Middle frontal gyrus (tissue), 1 donor: Measurements from ENCODE around the gene DHH.

Experiments
- DNase-seq: peaks from one replicate; pipeline ENCODE4 v3.0.0-alpha.2; 2015; ENCODE audit warnings: low spot score; ENCODE audit errors: extremely low spot score

DHH gene

DNA sequence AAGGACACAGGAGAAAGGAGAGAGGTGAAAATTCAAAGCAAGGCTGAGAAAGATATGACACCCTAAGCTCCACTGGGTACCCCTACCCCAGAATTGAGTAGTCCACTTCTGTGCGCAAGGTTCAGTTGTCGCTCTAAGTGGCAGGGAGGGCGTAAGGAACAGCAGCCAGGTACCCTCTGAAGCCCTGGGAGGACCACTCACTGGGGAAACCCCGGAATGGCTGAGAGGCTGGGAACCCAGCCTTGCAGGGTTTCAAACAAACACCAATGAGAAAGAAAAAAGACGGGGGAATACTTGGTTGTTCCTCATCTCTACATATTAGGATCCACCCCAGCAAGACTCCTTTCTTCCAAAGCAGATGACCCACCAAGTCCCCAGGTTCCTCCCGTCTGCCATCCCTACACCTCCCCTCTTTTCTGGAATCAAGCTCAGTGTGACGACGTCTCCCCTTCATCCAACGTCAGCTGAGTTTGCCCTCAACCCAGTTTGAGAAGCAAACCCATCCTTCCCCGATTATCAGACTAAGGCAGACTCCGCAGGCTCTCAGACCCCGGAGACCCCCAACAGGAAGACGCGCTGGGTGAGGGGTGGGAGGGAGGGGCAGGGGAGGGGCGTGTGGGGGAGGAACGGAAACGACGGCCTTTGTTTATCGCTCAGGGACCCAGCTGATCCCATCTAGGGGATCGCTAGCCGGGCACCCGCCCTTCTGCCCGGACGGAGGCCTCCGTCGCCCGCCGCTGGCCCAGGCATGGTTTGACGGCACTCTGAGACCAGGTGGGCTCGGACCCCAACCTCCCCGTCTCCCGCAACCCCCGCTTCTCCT is 15.3 kb upstream of the DHH start:
- DNase-seq = no peak

GRCh38 chr12:49108958-49109404 is 14.4 kb upstream of the DHH start:
- DNase-seq = no peak

- DNase-seq = no peak
Observed at GRCh38 chr12:49105504-49106084, 11.0 kb upstream of the DHH start.

- no peak for DNase-seq
Observed at GRCh38 chr12:49104822-49105221, 10.2 kb upstream of the DHH start.

DNA sequence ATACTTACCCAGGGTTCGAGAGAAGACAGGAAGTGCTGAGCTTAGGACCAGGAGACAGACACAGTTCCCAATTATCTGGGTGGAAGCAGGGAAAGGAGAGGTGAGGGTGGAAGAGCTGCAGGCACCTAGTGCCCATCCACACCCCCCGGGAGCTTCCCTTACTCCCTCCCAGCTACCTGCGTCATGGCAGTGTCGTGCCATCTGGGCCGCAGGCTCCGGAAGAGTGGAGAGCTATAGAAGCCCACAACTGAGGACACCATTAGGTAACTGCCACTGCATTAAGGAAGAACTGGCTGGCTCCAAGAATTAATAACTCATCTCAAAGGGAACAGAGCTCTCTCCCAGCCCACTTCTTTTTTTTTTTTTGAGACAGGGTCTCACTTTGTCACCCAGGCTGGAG is 5.8 kb upstream of the DHH start:
- DNase-seq = no peak

DNA sequence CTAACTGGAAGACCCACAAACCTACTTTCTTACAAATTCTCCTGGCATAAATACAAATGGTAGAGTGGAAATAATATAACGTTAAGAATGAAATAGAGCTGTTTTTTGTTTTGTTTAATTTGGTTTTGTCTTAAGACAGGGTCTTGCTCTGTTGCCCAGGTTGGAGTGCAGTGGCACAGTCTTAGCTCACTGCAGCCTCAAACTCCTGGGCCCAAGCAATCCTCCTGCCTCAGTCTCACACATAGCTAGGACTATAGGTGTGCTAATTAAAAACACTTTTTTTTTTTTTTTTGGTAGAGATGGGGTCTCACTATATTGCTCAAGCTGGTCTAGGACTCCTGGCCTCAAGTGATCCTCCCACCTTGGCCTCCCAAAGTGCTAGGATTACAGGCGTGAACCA is 4.1 kb upstream of the DHH start:
- DNase-seq = no peak

DNA sequence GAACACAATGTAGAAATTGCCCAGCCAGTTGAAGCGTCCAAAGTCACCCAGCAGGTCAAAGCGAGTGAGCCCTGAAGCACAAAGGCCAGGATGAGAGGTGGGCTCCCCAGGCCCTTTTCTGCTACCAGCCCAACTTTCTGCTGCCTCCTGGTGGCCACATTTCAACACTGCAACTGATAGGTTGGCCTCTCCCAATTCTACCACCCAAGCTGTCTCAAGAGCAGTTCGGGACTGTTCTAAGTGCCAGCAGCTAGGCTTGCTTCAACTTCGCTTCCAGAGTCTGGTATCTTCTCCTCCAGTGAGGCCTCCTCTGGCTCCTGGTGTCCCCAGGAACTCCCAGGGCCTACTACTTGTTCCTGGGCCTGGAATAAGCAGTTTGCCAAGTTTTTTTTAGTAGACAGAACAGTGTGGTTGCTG is 3.4 kb upstream of the DHH start:
- DNase-seq = no peak

DNA sequence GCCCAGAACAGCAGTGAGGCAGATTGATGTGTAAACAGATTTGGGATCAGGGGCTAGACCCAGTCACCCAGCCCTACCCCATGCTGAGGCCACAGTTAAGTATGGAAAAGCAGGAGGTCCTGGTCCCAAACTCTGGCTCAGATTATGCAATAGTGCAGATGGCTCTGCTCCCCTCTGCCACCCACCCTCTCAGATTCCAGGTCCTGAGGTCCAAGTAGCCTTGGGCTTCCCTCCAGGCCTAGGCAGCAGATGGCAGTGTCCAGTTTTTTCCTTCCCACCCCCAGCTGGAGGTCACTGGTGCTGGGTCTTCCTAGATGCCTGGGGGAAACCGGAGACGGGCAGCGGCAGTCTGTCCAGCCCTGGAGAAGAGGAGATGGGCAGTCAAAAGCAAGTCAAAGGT is 2.8 kb upstream of the DHH start:
- DNase-seq = no peak

- no peak for DNase-seq
Observed at GRCh38 chr12:49094975-49095365, 369 bp upstream of the DHH start.

DNA sequence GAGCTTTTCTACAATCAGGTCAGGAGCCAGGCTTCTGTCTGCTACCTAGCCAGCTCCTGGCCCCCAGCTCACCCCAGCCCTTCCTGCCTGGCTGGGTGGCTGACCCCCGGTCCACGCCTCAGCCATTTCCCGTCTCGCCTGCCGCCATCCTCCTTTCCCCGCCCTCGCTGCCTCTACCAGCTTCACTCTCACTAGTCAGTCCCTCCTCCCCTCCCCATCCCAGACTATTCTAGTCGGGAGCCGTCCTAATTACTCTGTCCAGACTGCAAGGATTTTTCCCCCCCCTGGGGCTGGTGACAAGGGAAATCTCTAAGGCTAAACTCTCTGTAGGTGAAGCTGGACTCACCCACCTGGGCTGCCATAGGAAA is 825 bp downstream of the DHH start:
- no peak for DNase-seq

GRCh38 chr12:49092816-49093406 is 1.7 kb downstream of the DHH start:
- no peak for DNase-seq

- DNase-seq = no peak
Observed at GRCh38 chr12:49092086-49092815, 2.4 kb downstream of the DHH start.

DNA sequence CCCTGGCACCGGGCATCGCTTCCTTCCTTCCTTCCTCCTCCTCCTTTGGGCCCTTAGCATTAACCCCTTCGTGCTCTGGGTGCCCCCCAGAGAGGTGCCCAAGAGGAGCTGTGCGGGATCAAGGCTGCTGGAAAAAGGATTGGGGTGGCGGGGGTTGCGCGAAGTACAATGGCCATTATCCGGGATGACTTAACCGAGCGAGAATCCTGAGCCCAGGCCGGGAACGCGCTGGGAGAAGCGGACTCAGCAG is 2.8 kb downstream of the DHH start:
- DNase-seq = no peak

GRCh38 chr12:49091056-49091835 is 3.4 kb downstream of the DHH start:
- no peak for DNase-seq

- no peak for DNase-seq
Observed at GRCh38 chr12:49089821-49090773, 4.5 kb downstream of the DHH start.

DNA sequence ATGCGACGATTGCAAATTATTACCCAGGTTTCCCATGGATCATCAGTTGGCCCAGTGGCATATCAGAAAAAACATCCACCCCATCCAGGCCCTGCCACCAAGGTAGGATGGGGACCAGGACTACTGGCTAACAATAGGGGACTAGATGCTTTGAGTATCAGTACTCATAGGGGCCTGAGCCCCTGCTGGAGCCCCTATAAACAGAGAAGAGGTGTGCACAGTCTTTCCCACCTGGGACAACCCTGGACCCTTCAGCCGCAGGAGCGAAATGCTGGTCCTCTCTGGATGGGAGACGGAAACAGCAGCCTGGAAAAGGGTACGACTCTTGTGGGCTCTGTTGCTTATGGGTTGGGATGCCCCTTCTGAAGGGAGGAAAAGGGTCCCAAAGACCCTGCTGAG is 5.7 kb downstream of the DHH start:
- no peak for DNase-seq

- DNase-seq = peak; percentile 76
Observed at GRCh38 chr12:49088150-49088931, 6.3 kb downstream of the DHH start.

GRCh38 chr12:49086116-49086515 is 8.5 kb downstream of the DHH start:
- DNase-seq = no peak

GRCh38 chr12:49084438-49084837 is 10.2 kb downstream of the DHH start:
- no peak for DNase-seq

GRCh38 chr12:49079793-49080192 is 14.8 kb downstream of the DHH start:
- DNase-seq = no peak
